Uterus (tissue), 4 donors: ENCODE data around the gene CFTR. TPM values are rescaled to one million over a fixed set of nuclear protein-coding genes. Genes with fewer than 3 reads are reported as not detected.

Experiments used
- DNase-seq, 2 donors: peaks; one replicate each; pipeline ENCODE4 v3.0.0-alpha.2; 2019 to 2020
- H3K27ac ChIP-seq, 2 donors: fragments of 200-600 bp; sonication (generic); 1 replicate in 1 of 2; 2 replicates in 1 of 2; pipeline ENCODE4 v1.5.1; 2016 to 2018
- H3K27me3 ChIP-seq, 2 donors: fragments of 200-600 bp; sonication (generic); one replicate each; pipeline ENCODE4 v1.5.1; 2018 to 2019; ENCODE audit warnings: control low read depth in 1 of 2
- H3K36me3 ChIP-seq, 2 donors: fragments of 200-600 bp; sonication (generic); one replicate each; pipeline ENCODE4 v1.5.1; 2019; ENCODE audit warnings: control low read depth in 1 of 2
- H3K4me1 ChIP-seq, 2 donors: fragments of 200-600 bp; sonication (generic); one replicate each; pipeline ENCODE4 v1.5.1; 2018 to 2019; ENCODE audit warnings: control low read depth in 1 of 2
- H3K4me3 ChIP-seq, 2 donors: fragments of 200-600 bp; sonication (generic); 1 replicate in 1 of 2; 2 replicates in 1 of 2; pipeline ENCODE4 v1.5.1; 2018 to 2019; ENCODE audit warnings: mild to moderate bottlenecking in 1 of 2
- H3K9me3 ChIP-seq, 2 donors: fragments of 200-600 bp; sonication (generic); one replicate each; pipeline ENCODE4 v1.5.1; 2019; ENCODE audit warnings: control low read depth in 1 of 2
- POLR2A ChIP-seq, 2 donors: fragments of 450-650 bp; IDR thresholded peaks; one replicate each; pipeline ENCODE4 v1.6.1; 2016; ENCODE audit warnings: antibody characterized with exemption in 2 of 2, mild to moderate bottlenecking in 1 of 2, moderate library complexity in 1 of 2
- intact Hi-C: fragments of 100-400 bp; cut with DNase I; formaldehyde crosslinking; loops from one replicate; pipeline ENCODE4 v1.15.1; 2023; ENCODE audit warnings: low total_unique reads
- total RNA-seq, 4 donors: library from RNA; depleted of rRNA in 3 of 4; stranded (reverse); fragments of >200 nt in 3 of 4; gene quantifications; one replicate each; pipeline versions ENCODE4 v1.1.0 to v1.2.4, GENCODE V29; 2014 to 2023
- TF ChIP-seq, protein P1 (sequence below), 4 experiments: fragments of 200-600 bp in 2 of 4; fragments of 450-650 bp in 2 of 4; sonication (generic) in 2 of 4; IDR thresholded peaks; one replicate each; pipeline ENCODE4 v1.5.1; 2016 to 2019; ENCODE audit warnings: antibody characterized with exemption in 4 of 4, mild to moderate bottlenecking in 2 of 4, moderate library complexity in 1 of 4
- donor health status: DM: yes; HTN: yes; CAD: no.

Gene CFTR
- total RNA-seq, 4 donors from 2014 or later: under 0.01 to 11.6 (median under 0.01) TPM; not detected in 1

- Histone ChIP-seq H3K27ac (no peak overlapping the region), H3K9me3 (no peaks in the 10 kb centered on the region), H3K36me3 (no peaks in the 10 kb centered on the region), H3K4me3 (no peak overlapping the region), H3K27me3 (no peaks in the 10 kb centered on the region), H3K4me1 (no peaks in the 10 kb centered on the region)
- TF ChIP-seq, protein P1, sequence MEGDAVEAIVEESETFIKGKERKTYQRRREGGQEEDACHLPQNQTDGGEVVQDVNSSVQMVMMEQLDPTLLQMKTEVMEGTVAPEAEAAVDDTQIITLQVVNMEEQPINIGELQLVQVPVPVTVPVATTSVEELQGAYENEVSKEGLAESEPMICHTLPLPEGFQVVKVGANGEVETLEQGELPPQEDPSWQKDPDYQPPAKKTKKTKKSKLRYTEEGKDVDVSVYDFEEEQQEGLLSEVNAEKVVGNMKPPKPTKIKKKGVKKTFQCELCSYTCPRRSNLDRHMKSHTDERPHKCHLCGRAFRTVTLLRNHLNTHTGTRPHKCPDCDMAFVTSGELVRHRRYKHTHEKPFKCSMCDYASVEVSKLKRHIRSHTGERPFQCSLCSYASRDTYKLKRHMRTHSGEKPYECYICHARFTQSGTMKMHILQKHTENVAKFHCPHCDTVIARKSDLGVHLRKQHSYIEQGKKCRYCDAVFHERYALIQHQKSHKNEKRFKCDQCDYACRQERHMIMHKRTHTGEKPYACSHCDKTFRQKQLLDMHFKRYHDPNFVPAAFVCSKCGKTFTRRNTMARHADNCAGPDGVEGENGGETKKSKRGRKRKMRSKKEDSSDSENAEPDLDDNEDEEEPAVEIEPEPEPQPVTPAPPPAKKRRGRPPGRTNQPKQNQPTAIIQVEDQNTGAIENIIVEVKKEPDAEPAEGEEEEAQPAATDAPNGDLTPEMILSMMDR (IDR thresholded peaks at IDR 0.05): no peak
- no peak for TF ChIP-seq POLR2A (IDR thresholded peaks at IDR 0.05)
- intact Hi-C loops: no loop called here
- DNase-seq: no peak
Observed at GRCh38 chr7:117605712-117606111, 125.9 kb downstream of the CFTR start.

GRCh38 chr7:117606132-117606531, 126.3 kb downstream of the CFTR start:
- Histone ChIP-seq H3K9me3 (no peaks in the 10 kb centered on the region), H3K4me1 (no peaks in the 10 kb centered on the region), H3K36me3 (no peaks in the 10 kb centered on the region), H3K27me3 (no peaks in the 10 kb centered on the region), H3K4me3 (no peak overlapping the region), H3K27ac (no peak overlapping the region)
- intact Hi-C loops: no loop called here
- DNase-seq: no peak
- TF ChIP-seq, protein P1 (IDR thresholded peaks at IDR 0.05): no peak
- no peak for TF ChIP-seq POLR2A (IDR thresholded peaks at IDR 0.05)

DNA sequence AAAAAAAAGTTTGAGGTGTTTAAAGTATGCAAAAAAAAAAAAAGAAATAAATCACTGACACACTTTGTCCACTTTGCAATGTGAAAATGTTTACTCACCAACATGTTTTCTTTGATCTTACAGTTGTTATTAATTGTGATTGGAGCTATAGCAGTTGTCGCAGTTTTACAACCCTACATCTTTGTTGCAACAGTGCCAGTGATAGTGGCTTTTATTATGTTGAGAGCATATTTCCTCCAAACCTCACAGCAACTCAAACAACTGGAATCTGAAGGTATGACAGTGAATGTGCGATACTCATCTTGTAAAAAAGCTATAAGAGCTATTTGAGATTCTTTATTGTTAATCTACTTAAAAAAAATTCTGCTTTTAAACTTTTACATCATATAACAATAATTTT, 130.6 kb downstream of the CFTR start:
- H3K4me1 ChIP-seq: no peaks in the 10 kb centered on the region
- TF ChIP-seq, protein P1 (IDR thresholded peaks at IDR 0.05): no peak
- TF ChIP-seq POLR2A (IDR thresholded peaks at IDR 0.05): no peak
- intact Hi-C loops: no loop called here
- no peaks in the 10 kb centered on the region for H3K36me3 ChIP-seq
- no peaks in the 10 kb centered on the region for H3K27me3 ChIP-seq
- H3K4me3 ChIP-seq: no peak overlapping the region
- H3K9me3 ChIP-seq: no peaks in the 10 kb centered on the region
- no peak for DNase-seq
- H3K27ac ChIP-seq: no peak overlapping the region

GRCh38 chr7:117612637-117613036, 132.8 kb downstream of the CFTR start:
- no peak for DNase-seq
- no peak overlapping the region for H3K27ac ChIP-seq
- no peaks in the 10 kb centered on the region for H3K4me1 ChIP-seq
- no peaks in the 10 kb centered on the region for H3K27me3 ChIP-seq
- TF ChIP-seq, protein P1 (IDR thresholded peaks at IDR 0.05): no peak
- TF ChIP-seq POLR2A (IDR thresholded peaks at IDR 0.05): no peak
- intact Hi-C loops: no loop called here
- H3K4me3 ChIP-seq: no peak overlapping the region
- H3K9me3 ChIP-seq: no peaks in the 10 kb centered on the region
- no peaks in the 10 kb centered on the region for H3K36me3 ChIP-seq

- intact Hi-C loops: no loop called here
- no peak for TF ChIP-seq POLR2A (IDR thresholded peaks at IDR 0.05)
- TF ChIP-seq, protein P1 (IDR thresholded peaks at IDR 0.05): no peak
- H3K9me3 ChIP-seq: no peaks in the 10 kb centered on the region
- DNase-seq: no peak
- H3K36me3 ChIP-seq: no peaks in the 10 kb centered on the region
- no peak overlapping the region for H3K4me3 ChIP-seq
- H3K27me3 ChIP-seq: no peaks in the 10 kb centered on the region
- H3K27ac ChIP-seq: no peak overlapping the region
- no peaks in the 10 kb centered on the region for H3K4me1 ChIP-seq
Observed at GRCh38 chr7:117616694-117617093, 136.9 kb downstream of the CFTR start.
